NCI-H2107 (cell line): Measurements from ENCODE around the gene KAZN.

Experiments used
- DNase-seq: peaks from one replicate; lab custom pipeline; 2025; lab: John Stamatoyannopoulos, UW

KAZN gene

GRCh38 chr1:14647777-14648176 lies 49.3 kb downstream of the KAZN start:
- no peak for DNase-seq

DNA sequence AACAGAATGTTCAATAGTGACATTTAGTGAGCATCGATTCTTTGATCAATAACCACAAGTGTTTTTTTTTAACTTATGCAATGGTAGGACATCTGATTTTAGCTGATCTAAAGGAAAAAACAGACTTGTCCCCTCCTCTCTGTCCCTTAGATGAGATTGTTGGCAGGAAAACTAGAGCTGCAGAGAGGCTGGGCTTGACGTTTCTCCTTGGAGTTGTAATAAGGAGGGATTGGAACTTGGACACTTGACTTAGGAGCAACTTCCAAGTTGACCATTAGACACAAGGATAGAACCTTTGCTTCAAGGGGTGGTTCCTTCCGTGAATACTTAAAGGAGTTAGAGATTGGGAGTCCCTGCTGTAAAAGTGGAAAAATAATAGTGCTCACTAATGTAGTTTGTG lies 49.9 kb downstream of the KAZN start:
- no peak for DNase-seq

- no peak for DNase-seq
Observed at GRCh38 chr1:14648896-14649855, 50.7 kb downstream of the KAZN start.

DNA sequence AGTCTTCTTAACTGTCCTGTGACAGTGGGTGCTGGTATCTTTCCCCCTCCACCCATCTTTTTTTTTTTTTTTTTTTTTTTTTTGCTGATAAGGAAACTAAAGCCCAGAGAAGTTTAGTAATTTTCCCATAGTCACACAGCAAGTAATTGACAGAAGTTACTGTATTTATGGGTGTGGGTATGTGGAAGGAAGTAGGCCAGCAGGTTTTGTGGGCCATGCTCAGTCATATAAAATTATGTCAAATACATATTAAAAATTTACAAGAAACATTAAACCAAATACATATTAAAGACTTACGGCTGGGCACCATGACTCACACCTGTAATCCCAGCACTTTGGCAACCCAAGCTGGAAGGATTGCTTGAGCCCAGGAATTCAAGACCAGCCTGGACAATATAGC lies 51.5 kb downstream of the KAZN start:
- no peak for DNase-seq

DNA sequence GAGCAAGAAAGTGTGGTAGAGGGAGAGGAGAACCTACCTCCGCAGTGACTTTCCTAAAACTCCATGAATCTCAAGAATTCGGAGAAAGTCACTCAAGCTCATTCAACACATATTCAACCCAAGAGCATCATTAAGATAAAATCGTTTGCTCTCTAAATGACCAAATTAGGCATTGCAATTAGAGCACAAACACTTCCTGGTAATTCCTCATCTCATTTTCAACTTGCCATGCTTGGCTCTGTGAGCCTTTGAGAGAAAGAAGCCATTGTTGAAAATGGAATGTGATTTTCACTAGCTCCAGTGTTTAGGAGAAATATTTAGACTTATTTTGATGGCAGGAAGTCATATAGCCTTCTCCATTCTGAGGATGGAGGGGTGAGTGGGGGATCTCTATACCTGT lies 52.5 kb downstream of the KAZN start:
- DNase-seq = no peak

- no peak for DNase-seq
Observed at GRCh38 chr1:14652840-14653239, 54.4 kb downstream of the KAZN start.

- DNase-seq = no peak
Observed at GRCh38 chr1:14653461-14653960, 55.0 kb downstream of the KAZN start.

DNA sequence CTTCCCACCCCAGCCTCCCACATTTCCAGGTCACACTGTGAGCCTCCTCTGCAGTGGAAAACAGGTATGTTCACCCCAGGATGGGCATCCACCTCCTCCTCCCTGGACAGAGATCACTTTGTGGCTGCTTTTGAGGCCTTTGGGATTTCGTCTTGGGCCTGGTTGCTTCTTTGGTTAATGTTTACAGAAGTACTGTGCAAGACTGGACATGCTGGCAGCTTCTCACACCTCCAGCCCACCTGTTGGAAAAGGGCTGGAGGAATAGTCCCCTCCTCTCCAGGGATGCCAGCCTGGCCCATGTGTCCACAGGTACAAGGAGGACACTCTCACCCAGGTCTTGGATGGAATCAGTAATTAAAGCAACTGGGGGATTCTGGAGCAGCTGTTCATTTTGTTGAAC lies 56.1 kb downstream of the KAZN start:
- DNase-seq = no peak

- DNase-seq = no peak
Observed at GRCh38 chr1:14655385-14655784, 56.9 kb downstream of the KAZN start.

DNA sequence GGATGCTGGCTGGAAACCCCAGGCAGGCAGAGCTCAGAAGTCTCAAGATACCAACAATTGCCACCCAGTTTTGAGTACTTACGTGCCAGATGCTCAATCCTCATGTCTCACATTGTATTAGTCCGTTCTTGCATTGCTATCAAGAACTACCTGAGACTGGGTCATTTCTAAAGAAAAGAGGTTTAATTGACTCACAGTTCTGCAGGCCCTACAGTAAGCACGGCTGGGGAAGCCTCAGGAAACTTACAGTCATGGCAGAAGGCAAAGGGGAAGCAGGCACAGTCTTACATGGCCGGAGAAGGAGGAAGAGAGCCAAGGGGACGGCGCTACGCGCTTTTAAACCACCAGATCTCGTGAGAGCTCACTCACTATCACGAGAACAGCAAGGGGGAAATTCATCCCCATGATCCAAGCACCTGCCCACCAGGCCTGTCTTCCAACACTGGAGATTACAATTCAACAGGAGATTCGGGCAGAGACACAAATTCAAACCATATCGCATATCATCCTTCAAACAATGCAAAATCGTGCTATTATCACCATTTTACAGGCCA lies 58.0 kb downstream of the KAZN start:
- DNase-seq = no peak

DNA sequence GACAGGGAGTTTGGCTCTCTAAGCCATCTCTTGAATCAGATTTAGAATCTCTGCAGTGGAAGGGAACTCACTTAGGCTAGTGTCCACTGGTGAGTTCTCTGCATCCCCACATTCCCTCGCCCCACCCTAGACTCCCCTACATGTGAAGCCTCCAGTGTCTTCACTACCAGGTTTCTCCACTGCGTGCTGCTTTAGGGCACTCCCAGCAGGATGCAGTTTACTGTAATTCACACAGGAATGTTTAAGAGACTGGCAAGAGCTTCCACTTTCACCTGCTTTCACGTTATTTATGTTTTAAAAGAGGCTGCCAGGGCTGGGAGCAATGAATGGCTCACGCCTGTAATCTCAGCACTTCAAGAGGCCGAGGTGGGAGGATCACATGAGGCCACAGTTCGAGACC lies 60.2 kb downstream of the KAZN start:
- DNase-seq = no peak

- no peak for DNase-seq
Observed at GRCh38 chr1:14659913-14660312, 61.4 kb downstream of the KAZN start.

GRCh38 chr1:14660801-14661200 lies 62.3 kb downstream of the KAZN start:
- no peak for DNase-seq

DNA sequence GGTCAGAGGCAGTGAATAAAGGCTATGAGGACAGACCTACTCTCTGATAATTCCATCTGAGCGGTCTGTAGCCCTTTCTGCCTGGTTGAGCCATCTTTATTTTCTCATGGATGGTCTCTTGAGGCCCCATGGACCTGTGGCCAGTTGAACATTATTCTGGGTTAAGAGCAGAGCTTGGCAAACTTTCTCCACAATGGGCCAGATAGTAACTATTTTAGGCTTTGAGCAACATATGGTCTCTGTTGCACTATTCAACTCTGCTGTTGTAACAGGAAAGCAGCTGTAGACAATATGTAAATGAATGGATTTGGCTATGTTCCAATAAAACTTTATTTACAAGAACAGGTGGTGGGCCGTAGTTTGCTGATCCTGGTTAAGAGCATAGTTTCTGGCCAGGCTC lies 62.7 kb downstream of the KAZN start:
- DNase-seq = no peak

DNA sequence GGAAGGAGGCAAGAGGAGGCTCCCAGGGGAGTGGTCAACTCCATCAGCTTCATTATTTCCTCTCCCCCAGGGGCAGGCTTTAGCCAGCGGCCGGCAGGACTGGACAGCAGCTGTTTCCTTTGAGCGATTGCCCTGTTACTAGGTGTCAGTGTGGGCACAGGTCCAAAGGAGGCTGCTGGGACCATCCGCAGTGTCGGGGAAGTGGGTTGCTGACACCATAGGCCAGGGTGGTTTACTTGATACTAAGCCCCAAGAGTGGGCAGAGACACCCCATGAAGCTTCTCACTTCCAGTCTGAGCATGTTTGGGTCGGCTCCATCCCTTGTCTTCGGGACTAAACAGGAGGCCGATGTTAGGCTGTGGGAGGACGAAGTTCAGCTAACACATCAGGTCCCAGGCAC lies 63.6 kb downstream of the KAZN start:
- no peak for DNase-seq

GRCh38 chr1:14663773-14664172 lies 65.3 kb downstream of the KAZN start:
- no peak for DNase-seq

DNA sequence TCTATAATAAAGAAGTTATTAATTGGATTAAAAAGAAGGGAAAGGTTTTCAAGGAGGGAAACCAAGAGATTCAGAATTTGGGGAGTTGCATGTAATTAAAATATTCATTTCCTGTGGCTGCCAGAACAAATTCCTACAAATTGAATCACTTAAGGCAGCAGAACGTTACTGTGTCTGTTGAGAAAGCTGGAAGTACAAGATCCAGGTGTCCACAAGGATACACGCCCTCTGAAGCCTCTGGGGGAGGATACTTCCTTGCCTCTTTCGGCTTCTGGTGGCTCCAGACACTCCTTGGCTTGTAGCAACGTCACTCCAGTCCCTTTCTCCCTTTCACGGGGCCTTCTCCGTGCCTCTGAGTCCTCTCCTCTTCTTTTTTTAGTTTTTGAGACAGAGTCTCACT lies 67.9 kb downstream of the KAZN start:
- no peak for DNase-seq

DNA sequence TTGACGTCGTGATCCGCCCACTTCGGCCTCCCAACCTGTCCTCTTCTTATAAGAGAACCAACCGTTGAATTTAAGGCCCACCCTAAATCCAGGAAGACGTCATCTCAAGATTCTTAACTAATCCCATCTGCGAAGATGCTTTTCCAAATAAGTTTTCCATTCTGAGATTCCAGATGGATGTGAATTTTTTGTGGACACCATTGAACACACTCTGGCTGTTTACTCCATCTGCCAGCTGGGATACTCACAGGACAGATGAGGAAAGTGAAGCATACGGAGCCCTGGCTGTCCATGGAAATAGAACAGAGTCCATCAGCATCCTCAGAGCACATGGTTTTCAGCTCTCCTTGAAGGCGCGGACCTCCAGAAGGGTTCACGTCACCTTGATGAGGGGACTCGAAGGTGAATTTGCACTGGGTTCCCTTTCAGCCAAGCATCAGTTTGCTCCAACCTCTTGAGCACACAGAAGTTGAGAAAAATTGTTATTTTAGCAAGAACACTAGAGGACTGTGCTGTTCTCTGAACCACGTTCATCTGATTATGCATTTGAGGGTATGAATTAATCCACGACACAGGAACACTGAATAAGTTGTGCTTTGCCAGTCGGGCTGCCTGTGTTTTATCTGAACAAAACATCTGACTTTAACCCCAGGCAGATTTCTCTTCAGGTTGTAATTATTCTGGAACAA lies 68.6 kb downstream of the KAZN start:
- no peak for DNase-seq

- DNase-seq = no peak
Observed at GRCh38 chr1:14667651-14667984, 69.1 kb downstream of the KAZN start.

DNA sequence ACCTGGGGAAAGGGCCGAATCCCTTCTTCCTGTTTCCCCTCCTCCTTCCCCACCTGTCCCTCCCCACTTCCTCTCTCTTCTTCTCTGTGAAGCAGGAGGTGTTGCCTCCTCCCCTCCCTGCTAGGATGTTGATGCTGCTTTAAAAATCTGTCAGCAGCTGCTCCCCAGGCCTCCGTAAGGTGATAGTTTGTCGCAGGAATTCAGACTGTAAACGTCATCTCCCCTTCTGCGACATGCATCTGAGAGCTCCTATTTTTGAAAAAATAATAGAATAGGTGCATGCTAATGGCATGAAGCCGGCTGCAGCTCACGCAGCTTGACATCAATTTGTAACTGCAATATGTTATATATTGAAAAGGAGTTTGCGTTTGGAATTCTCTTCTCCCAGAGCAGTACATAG lies 70.1 kb downstream of the KAZN start:
- DNase-seq = no peak

GRCh38 chr1:14672005-14672404 lies 73.5 kb downstream of the KAZN start:
- peak; percentile 33 for DNase-seq

- DNase-seq = no peak
Observed at GRCh38 chr1:14674030-14674429, 75.5 kb downstream of the KAZN start.

DNA sequence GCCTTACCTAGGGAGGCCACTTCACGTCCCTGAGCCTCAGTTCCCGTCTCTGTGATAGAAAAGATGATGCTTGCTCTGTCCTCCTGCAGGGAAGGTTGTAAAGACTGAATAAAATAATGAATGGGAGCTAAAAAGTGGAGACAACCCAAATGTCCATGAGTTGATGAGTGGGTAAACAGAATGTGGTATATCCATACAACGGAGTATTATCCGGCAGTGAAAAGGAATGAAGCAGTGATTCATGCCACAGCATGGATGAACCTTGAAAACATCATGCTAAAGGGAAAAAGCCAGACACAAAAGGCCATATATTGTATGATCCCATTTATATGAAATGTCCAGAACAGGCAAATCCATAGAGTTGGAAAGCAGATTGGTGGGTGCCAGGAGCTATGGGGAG lies 77.9 kb downstream of the KAZN start:
- no peak for DNase-seq
